H1 (cell line): Measurements from ENCODE around the gene EXTL2. TPM values are rescaled to one million over a fixed set of nuclear protein-coding genes. Genes with fewer than 3 reads are reported as not detected.

Experiments used
- KDM4A ChIP-seq: IDR thresholded peaks from one replicate; pipeline ENCODE4 v1.7.1; 2012; ENCODE audit warnings: low read depth, mild to moderate bottlenecking, moderate library complexity, low read length, inconsistent platforms; ENCODE audit not compliant: severe bottlenecking
- NANOG ChIP-seq: IDR thresholded peaks from 2 replicates; pipeline ENCODE4 v1.6.1; 2011; ENCODE audit warnings: low read length, low read depth, mild to moderate bottlenecking, inconsistent platforms; ENCODE audit not compliant: insufficient read depth, poor library complexity, severe bottlenecking
- RFX5 ChIP-seq: IDR thresholded peaks from 2 replicates; pipeline ENCODE4 v1.6.1; 2011; ENCODE audit warnings: low read depth, low read length, improper control_type of control experiment, borderline replicate concordance
- RXRA ChIP-seq: IDR thresholded peaks from 2 replicates; pipeline ENCODE4 v1.6.1; 2011; ENCODE audit warnings: low read depth, mild to moderate bottlenecking, low read length, moderate library complexity; ENCODE audit not compliant: insufficient read depth
- polyA plus RNA-seq, 7 experiments: library from polyadenylated mRNA; depleted of rRNA in 3 of 7; stranded (reverse) in 5 of 7; unstranded in 2 of 7; fragments of >200 nt in 5 of 7; fragments of 200-250 nt in 2 of 7; gene quantifications; 1 replicate in 5 of 7; 2 replicates in 1 of 7; 4 replicates in 1 of 7; pipeline versions ENCODE4 v1.2.1 to v1.2.3, GENCODE V29; 2011 to 2013; ENCODE audit warnings: missing spikeins in 2 of 7, mixed read lengths in 2 of 7
- total RNA-seq: library from RNA; stranded (reverse); fragmentation: NEBNext Ultra II Directional; extraction: Animal tissue kit (Norgen Biotek cat#: 25700); gene quantifications from 2 replicates; pipeline ENCODE4 v1.2.1, GENCODE V29; 2021
- TF ChIP-seq, protein P1 (sequence below): IDR thresholded peaks from 2 replicates; pipeline ENCODE4 v1.6.1; 2011; ENCODE audit warnings: low read length, improper control_type of control experiment

The EXTL2 gene
- total and polyA plus RNA-seq, 2 of the 8 experiments (the other 6 are each of a cell fraction or from before 2014, with no cell fraction given) = 27.1 to 54.7 TPM

DNA sequence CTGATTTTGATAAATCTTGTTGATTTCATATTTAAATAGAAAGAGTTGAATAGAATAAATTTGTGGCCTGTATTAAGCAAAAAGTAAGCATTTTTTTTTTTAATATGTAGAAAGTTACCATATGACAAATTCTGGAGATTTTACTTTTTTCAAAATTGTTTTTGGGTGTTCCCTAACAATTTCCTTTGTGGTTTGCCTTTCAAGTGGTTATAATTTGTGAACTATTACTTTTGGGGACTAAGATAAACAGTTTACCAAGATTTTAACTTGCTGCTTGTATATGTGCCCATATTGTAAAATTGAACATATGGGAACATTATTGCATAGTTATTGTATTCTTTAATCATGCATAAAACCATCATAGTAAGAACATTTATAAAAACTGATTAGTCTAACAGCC, 35.9 kb upstream of the EXTL2 start (continued):
- TF ChIP-seq, protein P1, sequence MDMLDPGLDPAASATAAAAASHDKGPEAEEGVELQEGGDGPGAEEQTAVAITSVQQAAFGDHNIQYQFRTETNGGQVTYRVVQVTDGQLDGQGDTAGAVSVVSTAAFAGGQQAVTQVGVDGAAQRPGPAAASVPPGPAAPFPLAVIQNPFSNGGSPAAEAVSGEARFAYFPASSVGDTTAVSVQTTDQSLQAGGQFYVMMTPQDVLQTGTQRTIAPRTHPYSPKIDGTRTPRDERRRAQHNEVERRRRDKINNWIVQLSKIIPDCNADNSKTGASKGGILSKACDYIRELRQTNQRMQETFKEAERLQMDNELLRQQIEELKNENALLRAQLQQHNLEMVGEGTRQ = no peak
- TF ChIP-seq RFX5 = no peak
- no peak for TF ChIP-seq RXRA
- TF ChIP-seq NANOG = no peak
- no peak for TF ChIP-seq KDM4A
